ENCODE results near the gene GIGYF2.
"Not testable (repeated sequence)": the region's sequence is repeated elsewhere in the genome, so short reads cannot be mapped to it uniquely, and the experiment has no call there.

The GIGYF2 gene, protein sequence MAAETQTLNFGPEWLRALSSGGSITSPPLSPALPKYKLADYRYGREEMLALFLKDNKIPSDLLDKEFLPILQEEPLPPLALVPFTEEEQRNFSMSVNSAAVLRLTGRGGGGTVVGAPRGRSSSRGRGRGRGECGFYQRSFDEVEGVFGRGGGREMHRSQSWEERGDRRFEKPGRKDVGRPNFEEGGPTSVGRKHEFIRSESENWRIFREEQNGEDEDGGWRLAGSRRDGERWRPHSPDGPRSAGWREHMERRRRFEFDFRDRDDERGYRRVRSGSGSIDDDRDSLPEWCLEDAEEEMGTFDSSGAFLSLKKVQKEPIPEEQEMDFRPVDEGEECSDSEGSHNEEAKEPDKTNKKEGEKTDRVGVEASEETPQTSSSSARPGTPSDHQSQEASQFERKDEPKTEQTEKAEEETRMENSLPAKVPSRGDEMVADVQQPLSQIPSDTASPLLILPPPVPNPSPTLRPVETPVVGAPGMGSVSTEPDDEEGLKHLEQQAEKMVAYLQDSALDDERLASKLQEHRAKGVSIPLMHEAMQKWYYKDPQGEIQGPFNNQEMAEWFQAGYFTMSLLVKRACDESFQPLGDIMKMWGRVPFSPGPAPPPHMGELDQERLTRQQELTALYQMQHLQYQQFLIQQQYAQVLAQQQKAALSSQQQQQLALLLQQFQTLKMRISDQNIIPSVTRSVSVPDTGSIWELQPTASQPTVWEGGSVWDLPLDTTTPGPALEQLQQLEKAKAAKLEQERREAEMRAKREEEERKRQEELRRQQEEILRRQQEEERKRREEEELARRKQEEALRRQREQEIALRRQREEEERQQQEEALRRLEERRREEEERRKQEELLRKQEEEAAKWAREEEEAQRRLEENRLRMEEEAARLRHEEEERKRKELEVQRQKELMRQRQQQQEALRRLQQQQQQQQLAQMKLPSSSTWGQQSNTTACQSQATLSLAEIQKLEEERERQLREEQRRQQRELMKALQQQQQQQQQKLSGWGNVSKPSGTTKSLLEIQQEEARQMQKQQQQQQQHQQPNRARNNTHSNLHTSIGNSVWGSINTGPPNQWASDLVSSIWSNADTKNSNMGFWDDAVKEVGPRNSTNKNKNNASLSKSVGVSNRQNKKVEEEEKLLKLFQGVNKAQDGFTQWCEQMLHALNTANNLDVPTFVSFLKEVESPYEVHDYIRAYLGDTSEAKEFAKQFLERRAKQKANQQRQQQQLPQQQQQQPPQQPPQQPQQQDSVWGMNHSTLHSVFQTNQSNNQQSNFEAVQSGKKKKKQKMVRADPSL (N-terminal part only)

DNA sequence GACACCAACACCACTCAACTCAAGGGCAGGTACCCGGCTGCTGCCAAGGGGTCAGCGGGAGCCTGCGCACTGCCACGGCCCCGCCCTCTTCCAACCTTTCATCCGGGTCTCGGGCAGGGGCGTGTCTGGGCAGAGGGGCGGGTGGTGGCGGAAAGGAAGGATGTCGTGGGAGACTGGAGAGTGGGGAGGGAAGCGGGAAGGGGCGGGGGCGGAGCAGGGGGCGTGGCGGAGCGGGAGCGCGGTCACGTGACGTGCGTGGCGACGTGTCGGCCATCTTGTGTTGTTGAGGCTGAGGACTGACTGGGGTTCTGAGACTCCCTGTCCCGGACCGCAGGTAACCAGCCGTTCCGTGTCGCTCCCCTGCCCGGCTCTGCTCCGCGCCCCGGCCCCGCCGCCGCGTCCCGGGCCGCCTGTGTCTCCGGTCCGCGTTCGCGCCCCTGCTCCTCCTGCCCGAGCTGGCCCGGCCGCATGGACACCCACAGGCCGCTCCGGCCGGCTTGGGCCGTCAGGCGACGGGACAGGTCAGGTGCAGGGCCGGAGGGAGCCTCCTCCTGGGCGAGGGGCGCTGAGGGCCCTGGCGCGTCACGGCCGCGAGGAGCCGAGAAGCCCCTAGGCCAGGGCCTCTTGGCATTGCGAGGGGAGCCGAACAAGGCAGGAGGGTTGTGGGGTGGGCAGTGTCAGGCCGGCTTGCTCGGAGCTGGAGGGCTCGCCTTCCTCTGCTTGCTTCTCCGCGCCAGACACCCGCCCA lies at the start of gene GIGYF2:
Gene GIGYF2, plus strand, starts transcription at position 273 of the 748 bp plus-strand sequence. CDS start 37,867 bp downstream, outside the sequence.
- DNase-seq (ENCODE audit: low read depth in 2 of 3, low spot score in 2 of 3), result peak; percentile 79 to 93 (median 92)

DNA sequence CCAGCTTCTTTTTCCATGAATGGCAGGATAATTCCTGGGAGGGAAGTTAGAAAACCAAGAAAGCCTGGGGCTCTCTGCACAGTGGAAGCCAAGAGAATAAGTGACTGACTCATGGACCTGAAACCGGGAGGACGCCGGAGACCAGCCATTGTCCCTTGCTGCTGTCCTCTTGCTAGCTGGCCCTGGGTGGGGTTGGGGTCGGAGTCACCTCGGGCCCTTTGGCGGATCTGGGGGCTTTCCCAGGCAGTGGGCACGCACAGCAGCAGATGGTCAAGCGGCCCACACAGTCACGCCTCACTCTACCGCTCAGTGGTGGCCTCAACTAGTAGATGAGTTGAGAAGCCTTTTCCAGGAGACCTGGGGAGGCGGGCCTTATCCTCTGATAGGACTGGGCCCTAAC lies 48.1 kb upstream of the GIGYF2 start:
- DNase-seq (ENCODE audit: low read depth in 2 of 3, low spot score in 2 of 3), result no peak

DNA sequence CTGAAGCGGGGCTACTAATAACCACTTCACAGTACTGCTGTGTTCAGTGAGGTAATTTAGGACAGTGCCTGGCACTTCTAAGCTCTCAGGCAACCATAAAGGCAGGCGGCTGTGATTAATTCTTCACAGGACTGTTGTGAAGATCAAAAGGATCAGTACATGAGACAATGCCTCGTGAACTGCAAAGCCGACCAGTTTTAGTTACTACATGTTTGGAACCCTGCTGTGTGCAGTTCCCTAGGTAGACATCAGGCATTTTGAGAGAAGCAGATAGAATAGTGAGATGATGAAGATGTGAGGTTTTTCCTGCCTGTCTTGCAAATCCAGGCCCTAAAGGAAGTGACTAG lies 44.7 kb upstream of the GIGYF2 start:
- DNase-seq (ENCODE audit: low read depth in 2 of 3, low spot score in 2 of 3), result no peak

DNA sequence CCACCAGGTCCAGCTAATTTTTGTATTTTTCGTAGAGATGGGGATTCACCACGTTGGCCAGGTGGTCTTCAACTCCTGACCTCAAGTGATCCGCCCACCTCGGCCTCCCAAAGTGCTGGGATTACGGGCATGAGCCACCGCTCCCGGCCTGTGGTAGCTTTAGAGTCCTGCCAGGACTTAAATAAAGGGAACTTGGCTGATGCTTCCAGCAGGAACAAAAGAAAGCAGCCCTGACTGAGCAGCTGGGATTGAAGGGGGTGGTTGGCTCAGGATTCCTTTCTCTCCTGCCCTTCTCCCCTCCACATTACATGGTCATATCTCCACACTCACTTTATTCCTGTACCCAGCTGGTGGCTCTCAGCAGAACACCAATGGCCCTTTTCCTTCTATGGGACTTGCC lies 43.7 kb upstream of the GIGYF2 start:
- DNase-seq (ENCODE audit: low read depth in 2 of 3, low spot score in 2 of 3), result no peak

DNA sequence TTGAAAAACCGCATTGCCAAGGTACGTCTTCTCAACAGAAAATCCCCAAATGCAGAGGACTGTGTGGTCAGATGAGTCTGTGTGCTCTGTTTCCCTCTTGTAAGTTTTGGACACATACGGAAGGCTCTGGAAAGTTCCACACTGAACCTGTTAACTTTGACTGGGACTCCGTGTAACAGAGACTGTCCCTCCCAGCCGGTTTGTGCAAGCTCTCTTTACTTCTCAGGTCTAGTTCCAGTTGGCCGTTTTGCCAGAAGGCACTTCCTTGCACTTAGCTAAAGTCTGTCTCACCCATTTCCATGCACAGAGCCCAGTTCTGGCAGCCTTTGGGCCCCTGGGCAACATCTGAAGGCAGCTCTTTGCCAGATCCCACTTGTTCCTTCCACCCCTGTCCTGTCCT lies 41.7 kb upstream of the GIGYF2 start:
- DNase-seq (ENCODE audit: low read depth in 2 of 3, low spot score in 2 of 3), result no peak

DNA sequence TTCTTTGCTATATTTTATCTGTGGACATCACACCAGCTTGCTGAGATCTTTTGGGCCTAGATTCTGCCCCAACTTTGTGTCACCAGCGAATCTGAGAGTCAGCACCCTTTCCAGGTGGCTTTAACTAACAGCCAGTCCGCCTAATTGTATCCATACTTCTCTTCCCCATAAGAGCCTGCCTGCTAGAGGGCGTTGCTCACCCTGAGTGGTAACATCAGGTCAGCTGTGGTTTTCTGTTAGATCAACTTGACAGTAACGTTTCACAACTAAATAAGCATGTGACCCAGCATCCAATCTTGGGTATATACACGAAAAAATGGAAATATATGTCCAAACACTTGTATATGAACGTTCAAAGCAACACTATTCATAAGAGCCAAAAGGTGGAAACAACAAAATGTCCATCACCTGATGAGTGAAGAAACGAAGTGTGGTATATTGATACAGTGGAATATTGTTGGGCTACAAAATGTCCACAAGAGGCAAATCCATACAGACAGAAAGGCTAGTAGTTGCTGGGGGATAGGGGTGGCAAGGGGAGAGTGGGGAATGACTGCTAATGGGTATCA lies 38.8 kb upstream of the GIGYF2 start:
- DNase-seq (ENCODE audit: low read depth in 2 of 3, low spot score in 2 of 3), result no peak

DNA sequence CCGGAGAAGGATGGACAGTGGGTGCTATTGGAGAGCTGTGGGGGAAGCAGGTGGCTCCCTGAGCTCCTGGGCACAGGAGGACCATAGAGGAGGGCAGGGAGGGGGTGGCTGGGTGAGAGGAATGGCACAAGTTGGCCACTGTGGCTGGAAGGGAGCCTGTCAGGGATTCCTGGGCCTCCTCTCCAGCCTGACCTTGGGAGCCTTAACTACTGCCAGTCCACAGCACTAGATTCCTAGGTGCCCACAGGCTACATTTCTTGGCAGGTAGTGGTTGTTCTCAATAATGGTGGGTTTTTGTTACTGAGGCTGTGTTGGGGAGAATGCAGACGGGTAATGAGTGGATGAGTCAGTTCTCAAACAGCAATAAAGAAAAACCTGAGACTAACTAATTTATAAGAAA lies 37.8 kb upstream of the GIGYF2 start:
- DNase-seq (ENCODE audit: low read depth in 2 of 3, low spot score in 2 of 3), result no peak

DNA sequence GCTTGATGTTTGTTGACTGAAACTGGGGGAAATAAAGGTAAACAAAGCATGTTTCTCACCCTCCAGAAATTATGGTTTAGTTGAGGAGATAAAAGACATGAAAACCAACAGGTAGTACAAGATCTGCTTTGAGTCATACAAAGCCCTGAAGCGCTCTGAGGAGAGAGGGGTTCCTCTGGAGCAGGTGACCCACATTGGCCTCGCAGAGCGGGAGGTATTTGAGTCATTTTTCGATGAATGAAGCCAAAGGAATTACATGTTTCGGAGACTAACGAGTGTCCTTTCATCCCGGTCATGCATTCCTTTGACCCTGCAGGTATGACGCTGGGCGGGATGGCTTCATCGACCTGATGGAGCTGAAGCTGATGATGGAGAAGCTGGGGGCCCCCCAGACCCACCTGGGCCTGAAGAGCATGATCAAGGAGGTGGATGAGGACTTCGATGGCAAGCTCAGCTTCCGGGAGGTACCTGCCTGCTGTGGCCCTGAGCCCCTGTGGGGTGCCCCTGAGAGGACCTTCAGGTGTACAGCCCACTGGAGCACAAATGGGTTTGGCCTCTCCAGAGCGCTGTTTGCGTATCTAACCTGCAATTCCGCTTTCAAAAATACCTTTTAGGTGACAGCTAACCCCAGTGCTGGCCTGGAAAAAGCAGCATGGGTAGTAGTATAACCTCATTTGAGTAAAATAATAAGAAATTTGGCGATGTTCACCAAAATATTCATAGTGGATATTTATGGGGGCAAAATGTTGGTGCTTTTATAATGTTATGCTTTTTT lies 34.5 kb upstream of the GIGYF2 start:
- no peak for DNase-seq (ENCODE audit: low read depth in 2 of 3, low spot score in 2 of 3)

DNA sequence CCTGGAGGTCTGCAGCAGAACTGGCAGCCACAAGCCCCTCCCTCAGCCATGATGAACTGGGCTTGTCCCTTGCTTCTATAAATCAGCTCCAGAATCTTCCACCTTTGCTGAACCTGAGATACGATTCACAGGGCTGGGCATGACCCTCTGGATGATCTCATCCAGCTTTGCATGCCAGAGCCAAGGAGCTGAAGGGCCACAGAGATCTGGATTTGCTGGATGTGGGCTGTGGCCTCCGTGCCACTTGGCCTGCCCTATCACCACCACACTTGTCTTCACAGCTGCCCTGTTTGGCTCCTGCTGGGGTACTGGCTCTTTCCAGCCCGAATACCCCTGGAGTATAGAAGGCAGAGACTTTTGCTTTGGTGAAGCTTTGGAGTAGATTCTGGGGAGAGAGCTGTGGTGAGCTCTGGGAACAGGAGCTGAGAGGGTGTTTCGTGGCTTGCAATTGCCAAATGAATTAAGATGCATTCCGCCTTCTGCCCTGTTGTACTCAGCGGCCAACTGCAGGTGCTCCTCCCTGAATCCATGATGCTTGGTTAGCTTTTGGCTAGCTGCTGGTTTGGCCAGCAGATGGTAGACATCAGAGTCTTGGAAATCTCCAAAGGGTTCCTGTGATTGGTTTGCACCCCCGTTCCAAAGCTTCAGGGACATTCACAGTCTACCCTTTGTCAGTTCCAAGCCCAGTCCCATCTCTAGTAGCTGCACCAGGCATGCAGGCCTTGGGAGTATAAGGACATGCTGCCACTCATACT lies 30.9 kb upstream of the GIGYF2 start:
- no peak for DNase-seq (ENCODE audit: low read depth in 2 of 3, low spot score in 2 of 3)

DNA sequence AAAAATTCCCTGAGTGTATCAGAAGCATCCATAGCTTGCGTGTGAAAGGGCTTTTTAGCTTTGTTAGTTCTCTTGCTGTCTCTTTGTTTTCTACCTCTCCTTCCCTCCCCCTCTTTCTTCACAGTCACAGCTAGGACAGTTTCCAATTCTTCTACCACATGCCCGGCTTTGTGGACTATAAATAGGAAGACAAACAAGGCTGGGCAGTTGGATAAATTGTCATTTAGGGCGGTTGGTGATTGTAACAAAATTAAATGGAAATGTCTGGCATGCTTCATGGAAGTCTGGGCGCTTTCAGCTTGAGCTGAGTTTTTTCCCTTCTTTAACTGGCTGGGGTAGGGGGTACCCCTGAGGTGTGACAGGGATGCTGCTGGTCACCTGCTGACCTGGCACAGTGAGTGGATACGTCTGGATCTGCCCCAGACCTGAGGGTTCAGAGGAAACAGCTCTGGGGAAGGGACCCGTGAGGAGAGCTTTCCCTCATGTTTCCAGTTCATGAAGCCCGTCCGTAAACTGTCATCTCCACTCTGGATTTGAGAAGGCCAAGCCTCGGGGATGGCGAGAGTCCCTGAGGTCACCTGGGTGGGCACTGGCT lies 29.0 kb upstream of the GIGYF2 start:
- no peak for DNase-seq (ENCODE audit: low read depth in 2 of 3, low spot score in 2 of 3)

DNA sequence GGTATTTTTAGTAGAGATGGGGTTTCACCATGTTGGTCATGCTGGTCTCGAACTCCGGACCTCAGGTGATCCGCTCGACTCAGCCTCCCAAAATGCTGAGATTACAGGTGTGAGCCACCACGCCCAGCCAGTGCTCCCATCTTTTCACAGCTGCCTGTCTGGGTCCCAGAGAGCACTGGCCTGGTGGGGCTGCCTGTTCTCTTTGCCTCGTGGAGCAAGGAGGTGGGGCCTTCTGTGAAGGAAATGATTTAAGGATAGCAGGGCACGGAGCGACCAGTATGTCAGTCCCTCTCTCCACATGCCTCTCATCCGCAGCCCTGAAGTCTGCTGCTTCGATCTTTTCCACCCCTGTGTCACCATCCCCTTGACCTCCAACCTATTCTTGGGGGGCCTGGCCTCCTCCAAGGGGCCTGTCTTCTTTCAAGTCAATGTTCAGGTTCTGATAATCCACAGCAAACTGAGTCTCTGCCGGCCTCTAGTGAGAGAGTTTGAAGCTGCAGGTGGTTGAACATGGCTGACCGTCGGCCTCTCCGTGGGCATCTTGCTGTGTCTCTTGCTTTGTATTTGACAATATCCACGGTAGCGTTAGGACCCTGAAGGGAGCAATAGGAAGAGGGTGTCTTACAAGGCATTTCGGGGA lies 28.2 kb upstream of the GIGYF2 start:
- no peak for DNase-seq (ENCODE audit: low read depth in 2 of 3, low spot score in 2 of 3)

DNA sequence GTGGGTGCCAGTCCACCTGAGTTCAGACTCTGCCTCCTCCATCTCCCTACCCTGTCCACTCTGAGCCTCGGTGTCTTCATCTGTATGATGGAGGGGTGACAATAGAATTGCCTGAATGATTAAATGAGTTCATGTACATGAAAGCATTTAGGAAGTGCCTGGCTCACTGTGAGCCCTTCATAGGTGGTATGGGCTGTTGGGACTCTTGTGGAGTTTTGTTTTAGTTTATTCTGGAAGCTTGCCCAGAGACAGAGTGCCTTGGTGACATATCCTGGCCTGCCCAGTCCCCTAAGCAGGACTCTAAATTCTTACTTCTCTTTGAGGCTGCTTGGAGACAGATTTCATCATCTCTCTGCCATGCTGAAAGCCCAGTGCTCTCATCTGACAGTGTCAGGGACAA lies 24.5 kb upstream of the GIGYF2 start:
- DNase-seq (ENCODE audit: low read depth in 2 of 3, low spot score in 2 of 3), result no peak

DNA sequence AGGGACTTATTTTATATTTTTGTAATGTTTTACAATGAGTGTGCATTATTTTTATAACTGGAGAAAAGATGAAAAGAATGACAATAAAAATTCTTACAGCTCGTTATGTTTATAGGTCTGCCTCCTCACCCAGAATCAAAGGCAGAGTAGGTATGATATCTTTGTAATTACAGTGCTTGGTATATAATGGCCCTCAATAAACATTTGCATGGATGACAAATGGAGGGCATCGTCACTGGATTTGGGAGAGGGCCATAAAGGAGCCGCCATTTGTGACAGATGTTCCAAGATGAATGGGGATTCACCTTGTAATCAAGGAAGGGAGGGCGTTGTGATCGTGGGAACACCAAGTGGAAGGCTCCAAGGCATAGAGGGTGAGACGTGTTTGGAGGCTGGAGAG lies 22.6 kb upstream of the GIGYF2 start:
- DNase-seq (ENCODE audit: low read depth in 2 of 3, low spot score in 2 of 3), result no peak

DNA sequence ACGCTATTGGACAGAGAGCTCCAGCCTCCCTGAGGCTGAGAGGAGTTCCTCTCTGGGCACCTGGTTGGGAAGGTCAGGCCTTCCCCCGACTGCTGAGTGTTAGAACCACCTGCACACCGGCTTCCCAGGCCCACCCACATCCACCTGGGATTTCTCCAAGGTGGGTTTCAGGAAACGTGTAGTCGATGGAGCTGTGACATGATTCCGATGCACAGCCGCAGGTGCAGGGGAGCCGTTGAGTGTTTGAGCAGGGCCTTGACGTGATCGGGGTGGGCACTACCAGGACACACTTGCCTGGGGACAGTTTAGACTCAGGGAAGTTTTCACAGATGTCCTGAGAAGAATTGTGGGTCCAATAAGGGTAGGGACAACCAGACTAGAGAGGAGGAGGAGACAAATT lies 21.8 kb upstream of the GIGYF2 start:
- no peak for DNase-seq (ENCODE audit: low read depth in 2 of 3, low spot score in 2 of 3)

DNA sequence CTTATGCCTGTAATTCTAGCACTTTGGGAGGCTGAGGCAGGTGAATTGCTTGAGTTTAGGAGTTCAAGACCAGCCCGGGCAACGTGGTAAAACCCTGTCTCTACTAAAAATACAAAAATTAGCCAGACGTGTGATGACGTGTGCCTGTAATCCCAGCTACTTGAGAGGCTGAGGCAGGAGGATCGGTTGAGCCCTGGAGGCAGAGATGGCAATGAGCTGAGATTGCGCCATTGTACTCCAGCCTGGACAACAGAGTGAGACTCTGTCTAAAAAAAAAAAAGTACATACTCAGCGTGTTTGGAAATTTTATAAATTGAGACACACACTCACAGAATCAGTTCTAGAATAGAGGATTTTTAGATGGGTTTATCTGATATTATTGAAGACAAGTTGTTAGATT lies 17.1 kb upstream of the GIGYF2 start:
- no peak for DNase-seq (ENCODE audit: low read depth in 2 of 3, low spot score in 2 of 3)

DNA sequence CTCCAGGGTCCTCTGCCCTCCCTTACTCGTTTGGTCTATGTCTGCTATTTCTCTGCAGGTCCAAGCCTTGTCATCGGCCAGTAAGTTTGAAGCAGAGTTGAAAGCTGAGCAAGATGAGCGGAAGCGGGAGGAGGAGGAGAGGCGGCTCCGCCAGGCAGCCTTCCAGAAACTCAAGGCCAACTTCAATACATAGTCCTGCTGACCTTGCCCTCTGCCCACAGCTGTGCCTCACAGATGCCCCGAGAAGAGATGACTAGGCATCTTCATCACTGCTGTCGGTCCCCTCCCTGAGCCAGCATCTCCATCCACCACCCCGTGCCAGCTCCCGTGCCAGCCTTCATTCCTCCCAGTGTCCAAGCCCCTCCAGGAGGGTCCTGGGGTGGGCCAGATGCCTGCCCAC lies 15.6 kb upstream of the GIGYF2 start:
- DNase-seq (ENCODE audit: low read depth in 2 of 3, low spot score in 2 of 3), result no peak

DNA sequence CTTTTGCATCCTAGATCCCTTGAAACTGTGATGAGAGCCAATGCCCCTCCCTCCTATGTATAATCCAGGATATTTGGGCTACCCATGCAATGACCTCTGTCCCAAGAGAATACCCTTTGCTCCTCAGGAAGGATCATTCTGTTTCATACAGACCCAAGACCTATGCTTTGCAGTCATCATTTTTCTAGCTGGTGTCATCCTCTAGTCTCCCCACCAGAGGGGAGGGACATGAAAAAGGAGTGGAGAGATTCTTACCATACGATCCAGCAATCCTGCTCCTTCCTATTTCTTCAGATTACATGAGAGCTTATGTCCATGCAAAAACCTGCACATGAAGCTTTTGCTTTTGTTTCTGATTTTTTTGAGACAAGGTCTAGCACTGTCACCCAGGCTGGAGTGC lies 13.8 kb upstream of the GIGYF2 start:
- no peak for DNase-seq (ENCODE audit: low read depth in 2 of 3, low spot score in 2 of 3)

DNA sequence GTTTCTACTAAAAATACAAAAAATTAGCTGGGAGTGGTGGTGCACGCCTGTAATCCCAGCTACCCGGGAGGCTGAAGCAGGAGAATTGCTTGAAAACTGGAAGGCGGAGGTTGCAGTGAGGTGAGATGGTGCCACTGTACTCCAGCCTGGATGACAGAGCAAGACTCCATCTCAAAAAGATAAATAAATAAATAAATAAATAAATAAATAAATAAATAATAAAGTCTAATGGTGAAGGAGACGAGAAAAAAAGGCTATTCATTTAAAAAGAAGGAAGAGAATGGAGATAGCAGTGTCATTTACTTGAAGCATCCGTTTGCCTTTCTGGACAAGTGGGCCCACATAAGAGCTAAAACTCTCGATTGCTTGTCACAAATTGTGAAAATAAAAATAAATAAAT lies 11.7 kb upstream of the GIGYF2 start:
- DNase-seq (ENCODE audit: low read depth in 2 of 3, low spot score in 2 of 3), result not testable (repeated sequence)

Measured in activated CD8-positive, alpha-beta memory T cell treated with anti-CD3 and anti-CD28 coated beads for 48 hours (primary cell).